Sigmoid colon (tissue), 4 donors: ENCODE data around the gene CACNA1D.

Experiments
- EP300 ChIP-seq, 4 donors: sonication (generic); formaldehyde crosslinking; IDR thresholded peaks; one replicate each; pipeline ENCODE4 v1.6.1; 2017; ENCODE audit warnings: antibody characterized with exemption in 4 of 4
- POLR2A ChIP-seq, 2 donors: fragments of 450-650 bp; IDR thresholded peaks; one replicate each; pipeline ENCODE4 v1.6.1; 2016; ENCODE audit warnings: antibody characterized with exemption in 2 of 2, mild to moderate bottlenecking in 2 of 2, moderate library complexity in 2 of 2
- POLR2AphosphoS5 ChIP-seq, 4 donors: sonication (generic); formaldehyde crosslinking; IDR thresholded peaks; one replicate each; pipeline ENCODE4 v1.6.1; 2017; ENCODE audit warnings: antibody characterized with exemption in 4 of 4
- TF ChIP-seq, protein P1 (sequence below), 4 experiments: fragments of 450-650 bp in 3 of 4; fragments of 200-600 bp in 1 of 4; IDR thresholded peaks; one replicate each; pipeline ENCODE4 v1.5.1; 2016 to 2019; ENCODE audit warnings: antibody characterized with exemption in 4 of 4, mild to moderate bottlenecking in 3 of 4, moderate library complexity in 2 of 4

DNA sequence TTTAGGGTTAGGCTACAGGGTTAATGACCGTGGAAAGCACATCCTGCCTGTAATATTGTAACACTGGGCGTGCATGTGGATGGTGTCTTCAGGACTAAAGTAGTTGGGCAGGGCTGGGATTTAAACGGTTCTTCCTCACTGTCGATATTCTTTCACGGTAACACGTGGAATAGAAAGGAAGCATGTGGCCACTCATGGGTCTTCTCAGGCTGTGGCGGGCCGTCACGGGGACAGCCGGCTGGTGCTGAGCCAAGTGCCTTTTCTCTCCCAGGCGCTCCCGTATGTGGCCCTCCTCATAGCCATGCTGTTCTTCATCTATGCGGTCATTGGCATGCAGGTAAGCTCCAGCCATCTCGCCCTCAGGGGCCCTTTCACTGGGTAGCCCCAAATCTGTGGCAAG is 278.2 kb downstream of the CACNA1D start:
- TF ChIP-seq, protein P1, sequence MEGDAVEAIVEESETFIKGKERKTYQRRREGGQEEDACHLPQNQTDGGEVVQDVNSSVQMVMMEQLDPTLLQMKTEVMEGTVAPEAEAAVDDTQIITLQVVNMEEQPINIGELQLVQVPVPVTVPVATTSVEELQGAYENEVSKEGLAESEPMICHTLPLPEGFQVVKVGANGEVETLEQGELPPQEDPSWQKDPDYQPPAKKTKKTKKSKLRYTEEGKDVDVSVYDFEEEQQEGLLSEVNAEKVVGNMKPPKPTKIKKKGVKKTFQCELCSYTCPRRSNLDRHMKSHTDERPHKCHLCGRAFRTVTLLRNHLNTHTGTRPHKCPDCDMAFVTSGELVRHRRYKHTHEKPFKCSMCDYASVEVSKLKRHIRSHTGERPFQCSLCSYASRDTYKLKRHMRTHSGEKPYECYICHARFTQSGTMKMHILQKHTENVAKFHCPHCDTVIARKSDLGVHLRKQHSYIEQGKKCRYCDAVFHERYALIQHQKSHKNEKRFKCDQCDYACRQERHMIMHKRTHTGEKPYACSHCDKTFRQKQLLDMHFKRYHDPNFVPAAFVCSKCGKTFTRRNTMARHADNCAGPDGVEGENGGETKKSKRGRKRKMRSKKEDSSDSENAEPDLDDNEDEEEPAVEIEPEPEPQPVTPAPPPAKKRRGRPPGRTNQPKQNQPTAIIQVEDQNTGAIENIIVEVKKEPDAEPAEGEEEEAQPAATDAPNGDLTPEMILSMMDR (IDR thresholded peaks at IDR 0.05), result no peak
- TF ChIP-seq EP300 (IDR thresholded peaks at IDR 0.05), result no peak
- no peak for TF ChIP-seq POLR2A (IDR thresholded peaks at IDR 0.05)
- TF ChIP-seq POLR2AphosphoS5 (IDR thresholded peaks at IDR 0.05), result no peak
